A673 (cell line): ENCODE results near the gene TBC1D26.

Experiments used
- CTCF ChIP-seq: fragments of 300-800, 200-600 bp; sonication (generic); conservative IDR thresholded peaks from 2 replicates; pipeline ENCODE4 v1.5.1; 2017; ENCODE audit warnings: low read depth, mild to moderate bottlenecking, antibody characterized with exemption, low read length, moderate library complexity, mixed read lengths
- EZH2 ChIP-seq: fragments of 200-600 bp; sonication (generic); IDR thresholded peaks from 2 replicates; pipeline ENCODE4 v1.6.1; 2017; ENCODE audit warnings: borderline replicate concordance, low read depth, mild to moderate bottlenecking, mixed read lengths, antibody characterized with exemption, low read length; ENCODE audit not compliant: poor library complexity, severe bottlenecking

- no peak for TF ChIP-seq CTCF
- no peak for TF ChIP-seq EZH2
Measured at GRCh38 chr17:15738066-15738465, 6.0 kb downstream of the TBC1D26 start.
